ENCODE results near the gene PRKD1. TPM values are rescaled to one million over a fixed set of nuclear protein-coding genes. Genes with fewer than 3 reads are reported as not detected.

The PRKD1 gene
- total and polyA plus RNA-seq, 7 donors: 0.65 to 2.5 (median 1.5) TPM

- Histone ChIP-seq H3K4me1 (no peaks in the 10 kb centered on the region), H3K27me3 (ENCODE audit: insufficient read depth in 3 of 3, low read length in 2 of 3) (no peaks in the 10 kb centered on the region), H3K27ac (no peak overlapping the region), H3K9me3 (no peaks in the 10 kb centered on the region), H3K4me3 (no peak overlapping the region), H3K36me3 (ENCODE audit: insufficient read depth in 1 of 2, low read depth in 1 of 2) (no peaks in the 10 kb centered on the region)
- TF ChIP-seq, protein P1, sequence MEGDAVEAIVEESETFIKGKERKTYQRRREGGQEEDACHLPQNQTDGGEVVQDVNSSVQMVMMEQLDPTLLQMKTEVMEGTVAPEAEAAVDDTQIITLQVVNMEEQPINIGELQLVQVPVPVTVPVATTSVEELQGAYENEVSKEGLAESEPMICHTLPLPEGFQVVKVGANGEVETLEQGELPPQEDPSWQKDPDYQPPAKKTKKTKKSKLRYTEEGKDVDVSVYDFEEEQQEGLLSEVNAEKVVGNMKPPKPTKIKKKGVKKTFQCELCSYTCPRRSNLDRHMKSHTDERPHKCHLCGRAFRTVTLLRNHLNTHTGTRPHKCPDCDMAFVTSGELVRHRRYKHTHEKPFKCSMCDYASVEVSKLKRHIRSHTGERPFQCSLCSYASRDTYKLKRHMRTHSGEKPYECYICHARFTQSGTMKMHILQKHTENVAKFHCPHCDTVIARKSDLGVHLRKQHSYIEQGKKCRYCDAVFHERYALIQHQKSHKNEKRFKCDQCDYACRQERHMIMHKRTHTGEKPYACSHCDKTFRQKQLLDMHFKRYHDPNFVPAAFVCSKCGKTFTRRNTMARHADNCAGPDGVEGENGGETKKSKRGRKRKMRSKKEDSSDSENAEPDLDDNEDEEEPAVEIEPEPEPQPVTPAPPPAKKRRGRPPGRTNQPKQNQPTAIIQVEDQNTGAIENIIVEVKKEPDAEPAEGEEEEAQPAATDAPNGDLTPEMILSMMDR (IDR thresholded peaks at IDR 0.05): no peak
- 96 to 99% (median 97%) methylated on average over 5 of the region's 5 CpGs for WGBS, 3 donors
- no peak for ATAC-seq
- intact Hi-C loops (cut with DNase I): loop anchor here in 1 of 2 donors (5.0 kb wide), 1 partner anchor 365 kb away; no protein-coding TSS in a partner anchor
- DNase-seq: no peak
Observed at GRCh38 chr14:29687071-29687765, 240.4 kb downstream of the PRKD1 start.

GRCh38 chr14:29684926-29685325, 242.7 kb downstream of the PRKD1 start:
- Histone ChIP-seq H3K9me3 (no peaks in the 10 kb centered on the region), H3K4me1 (no peaks in the 10 kb centered on the region), H3K36me3 (ENCODE audit: insufficient read depth in 1 of 2, low read depth in 1 of 2) (no peaks in the 10 kb centered on the region), H3K4me3 (no peak overlapping the region), H3K27ac (no peak overlapping the region), H3K27me3 (ENCODE audit: insufficient read depth in 3 of 3, low read length in 2 of 3) (no peaks in the 10 kb centered on the region)
- intact Hi-C loops (cut with DNase I): loop anchor here in 1 of 2 donors (5.0 kb wide), 1 partner anchor 363 kb away; no protein-coding TSS in a partner anchor
- DNase-seq (no peak), ATAC-seq (no peak)
- TF ChIP-seq, protein P1 (IDR thresholded peaks at IDR 0.05): no peak

DNA sequence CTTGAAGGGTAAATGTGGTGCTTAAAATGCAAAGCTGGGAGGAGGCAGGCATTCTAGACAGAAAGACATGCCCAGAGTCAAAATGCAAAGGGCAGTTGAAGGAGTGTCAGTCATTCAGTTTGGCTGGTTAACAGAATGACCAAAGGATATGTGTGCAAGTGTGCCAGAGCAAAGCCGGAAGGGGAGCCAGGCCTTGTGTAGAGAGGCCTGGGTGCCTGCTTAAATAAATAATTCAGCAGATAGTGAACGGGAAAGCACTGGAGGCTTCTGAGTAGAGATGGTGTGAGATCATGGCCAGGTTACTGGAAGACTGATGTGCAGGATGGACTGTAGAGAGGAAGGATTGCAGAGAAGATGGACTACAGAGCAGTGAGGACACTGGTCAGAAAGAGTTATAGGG, 244.9 kb downstream of the PRKD1 start:
- no peaks in the 10 kb centered on the region for H3K9me3 ChIP-seq

DNA sequence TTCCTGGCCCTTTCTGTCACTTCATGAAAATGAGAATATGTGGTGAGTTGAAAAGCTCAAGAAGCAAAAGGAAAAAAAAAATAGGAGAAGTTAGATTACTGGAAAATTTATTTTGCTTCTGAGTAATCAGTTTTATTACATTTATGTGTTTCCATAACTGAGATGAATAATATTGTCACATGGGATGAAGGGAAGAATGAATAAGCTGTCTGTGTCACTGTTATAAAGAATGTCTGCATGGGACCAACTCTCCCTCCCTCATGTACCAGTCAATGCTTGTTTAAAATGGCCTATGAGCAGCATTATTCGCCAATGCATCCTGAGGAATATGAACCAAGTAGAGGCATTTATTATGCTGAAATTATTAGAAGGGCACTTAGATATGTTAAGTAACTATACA, 246.3 kb downstream of the PRKD1 start:
- ATAC-seq (no peak), DNase-seq (no peak)
- intact Hi-C loops (cut with DNase I): no loop called here
- H3K9me3 ChIP-seq: no peaks in the 10 kb centered on the region
- no peak overlapping the region for H3K4me3 ChIP-seq
- WGBS, 3 donors: 91 to 97% (median 95%) methylated on average over 1 of the region's 1 CpG
- no peak overlapping the region for H3K27ac ChIP-seq
- H3K27me3 ChIP-seq (ENCODE audit: insufficient read depth in 3 of 3, low read length in 2 of 3): no peaks in the 10 kb centered on the region
- TF ChIP-seq, protein P1 (IDR thresholded peaks at IDR 0.05): no peak
- H3K36me3 ChIP-seq (ENCODE audit: insufficient read depth in 1 of 2, low read depth in 1 of 2): no peaks in the 10 kb centered on the region
- H3K4me1 ChIP-seq: no peaks in the 10 kb centered on the region

More for the DNA sequence above, 244.9 kb downstream of the PRKD1 start:
- ATAC-seq (no peak), DNase-seq (no peak)
- H3K27me3 ChIP-seq (ENCODE audit: insufficient read depth in 3 of 3, low read length in 2 of 3): no peaks in the 10 kb centered on the region
- intact Hi-C loops (cut with DNase I): no loop called here
- WGBS, 3 donors: 40 to 50% (median 41%) methylated on average over 2 of the region's 2 CpGs
- H3K4me1 ChIP-seq: no peaks in the 10 kb centered on the region
- H3K36me3 ChIP-seq (ENCODE audit: insufficient read depth in 1 of 2, low read depth in 1 of 2): no peaks in the 10 kb centered on the region
- no peak overlapping the region for H3K4me3 ChIP-seq
- TF ChIP-seq, protein P1 (IDR thresholded peaks at IDR 0.05): no peak
- no peak overlapping the region for H3K27ac ChIP-seq
